ENCODE data around the gene SLX4IP. TPM values are rescaled to one million over a fixed set of nuclear protein-coding genes. Genes with fewer than 3 reads are reported as not detected.
A peak's percentile ranks its signal among the peaks of the same experiment; 100 is the strongest.

SLX4IP gene
- total RNA-seq, 2 donors from 2014 or later = 7.0 to 8.2 TPM

DNA sequence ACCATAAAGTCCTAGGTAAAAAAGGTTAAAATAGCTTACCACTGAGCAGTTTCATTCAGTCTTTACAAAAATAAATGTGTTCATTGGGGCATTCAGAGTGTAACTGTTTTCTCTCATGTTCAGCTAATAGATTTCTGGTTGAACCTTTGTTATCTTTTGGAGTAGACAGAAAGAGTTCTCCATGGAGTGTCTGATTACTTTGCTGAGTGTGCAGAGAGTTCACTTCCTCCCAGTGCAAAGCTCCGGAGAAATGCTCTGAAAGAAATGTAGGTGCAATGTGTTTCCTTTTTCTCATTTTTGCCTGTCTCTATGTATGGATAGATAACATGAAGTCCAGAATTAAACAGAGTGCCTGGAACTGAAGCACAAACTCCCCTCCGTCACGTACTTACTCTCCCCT, 186.0 kb downstream of the SLX4IP start:
- WGBS = 89% methylated on average over 3 of the region's 3 CpGs
- no peak for DNase-seq (ENCODE audit: low spot score)
- H3K4me3 ChIP-seq = no peak overlapping the region
- no peaks in the 10 kb centered on the region for H3K27me3 ChIP-seq (replicated peaks; ENCODE audit: insufficient read depth)
- TF ChIP-seq POLR2AphosphoS5 (IDR thresholded peaks at IDR 0.05) (no peak), POLR2A (IDR thresholded peaks at IDR 0.05) (no peak)
- TF ChIP-seq, protein P1, sequence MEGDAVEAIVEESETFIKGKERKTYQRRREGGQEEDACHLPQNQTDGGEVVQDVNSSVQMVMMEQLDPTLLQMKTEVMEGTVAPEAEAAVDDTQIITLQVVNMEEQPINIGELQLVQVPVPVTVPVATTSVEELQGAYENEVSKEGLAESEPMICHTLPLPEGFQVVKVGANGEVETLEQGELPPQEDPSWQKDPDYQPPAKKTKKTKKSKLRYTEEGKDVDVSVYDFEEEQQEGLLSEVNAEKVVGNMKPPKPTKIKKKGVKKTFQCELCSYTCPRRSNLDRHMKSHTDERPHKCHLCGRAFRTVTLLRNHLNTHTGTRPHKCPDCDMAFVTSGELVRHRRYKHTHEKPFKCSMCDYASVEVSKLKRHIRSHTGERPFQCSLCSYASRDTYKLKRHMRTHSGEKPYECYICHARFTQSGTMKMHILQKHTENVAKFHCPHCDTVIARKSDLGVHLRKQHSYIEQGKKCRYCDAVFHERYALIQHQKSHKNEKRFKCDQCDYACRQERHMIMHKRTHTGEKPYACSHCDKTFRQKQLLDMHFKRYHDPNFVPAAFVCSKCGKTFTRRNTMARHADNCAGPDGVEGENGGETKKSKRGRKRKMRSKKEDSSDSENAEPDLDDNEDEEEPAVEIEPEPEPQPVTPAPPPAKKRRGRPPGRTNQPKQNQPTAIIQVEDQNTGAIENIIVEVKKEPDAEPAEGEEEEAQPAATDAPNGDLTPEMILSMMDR (IDR thresholded peaks at IDR 0.05) = no peak
- no peaks in the 10 kb centered on the region for H3K9me3 ChIP-seq
- intact Hi-C loops (cut with DNase I) = no loop called here
- no peak overlapping the region for H3K27ac ChIP-seq
- no peaks in the 10 kb centered on the region for H3K4me1 ChIP-seq (replicated peaks)
- no peaks in the 10 kb centered on the region for H3K36me3 ChIP-seq

DNA sequence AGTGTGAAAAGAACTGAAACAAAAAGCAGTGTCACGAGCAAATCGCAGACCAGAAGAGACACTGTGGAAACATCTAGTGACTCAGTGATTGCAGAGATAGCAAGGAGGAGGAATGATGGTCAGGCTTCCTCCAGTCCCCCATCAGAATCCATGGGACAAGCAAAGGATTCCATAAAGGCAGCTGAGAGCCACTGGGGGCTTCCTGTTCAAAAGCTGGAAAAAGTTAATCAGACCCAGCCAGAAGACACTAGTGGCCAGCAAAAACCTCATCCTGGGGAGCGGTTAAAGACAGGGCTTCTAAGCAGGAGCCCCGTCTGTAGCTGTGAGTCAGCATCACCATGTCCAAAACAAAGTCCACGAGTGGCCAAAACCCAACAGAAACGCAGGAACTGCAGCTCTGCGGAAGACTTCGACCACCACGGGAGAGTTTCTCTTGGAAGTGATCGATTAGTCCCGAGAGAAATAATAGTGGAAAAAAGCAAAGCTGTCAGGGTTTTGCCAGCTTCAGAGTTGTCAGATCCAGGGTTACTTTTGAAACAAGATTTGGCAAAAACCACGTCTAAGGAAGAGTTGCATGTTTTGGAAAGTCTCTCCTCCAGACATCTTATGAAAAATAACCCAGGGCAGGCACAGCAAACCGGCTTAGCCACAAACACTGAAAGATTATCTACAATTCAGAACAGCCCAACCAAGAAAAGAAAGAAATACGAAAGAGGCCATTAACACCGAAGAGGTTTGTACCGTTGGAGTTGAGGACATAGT, 187.7 kb downstream of the SLX4IP start:
- H3K4me3 ChIP-seq = no peak overlapping the region
- TF ChIP-seq POLR2A (IDR thresholded peaks at IDR 0.05) (no peak), POLR2AphosphoS5 (IDR thresholded peaks at IDR 0.05) (no peak)
- TF ChIP-seq, protein P1 (IDR thresholded peaks at IDR 0.05) = no peak
- DNase-seq (ENCODE audit: low spot score) = no peak
- H3K27me3 ChIP-seq (replicated peaks; ENCODE audit: insufficient read depth) = no peaks in the 10 kb centered on the region
- no peaks in the 10 kb centered on the region for H3K9me3 ChIP-seq
- H3K36me3 ChIP-seq = no peaks in the 10 kb centered on the region
- intact Hi-C loops (cut with DNase I) = no loop called here
- WGBS = 57% methylated on average over 16 of the region's 16 CpGs
- peak overlapping the region; percentile 23 to 28 for H3K27ac ChIP-seq
- no peaks in the 10 kb centered on the region for H3K4me1 ChIP-seq (replicated peaks)

DNA sequence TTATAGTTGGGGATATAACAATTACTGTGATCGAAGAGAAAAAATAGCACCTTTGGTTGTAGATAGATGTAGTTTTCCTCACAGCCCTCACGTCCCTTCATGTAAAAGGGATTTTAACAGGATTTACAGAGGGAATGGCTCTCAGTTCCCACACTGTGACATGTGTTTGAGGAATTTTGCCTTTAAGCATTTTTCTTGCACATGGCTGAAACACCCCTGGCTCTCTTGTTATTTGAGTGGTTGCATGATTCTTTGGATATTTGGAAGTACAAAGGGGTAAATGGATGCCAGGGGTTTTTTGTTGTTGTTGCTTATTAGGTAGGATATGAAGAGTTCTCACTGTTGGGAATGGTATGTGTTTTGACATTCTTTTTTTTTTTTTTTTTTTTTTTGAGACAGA, 190.5 kb downstream of the SLX4IP start:
- no peak for DNase-seq (ENCODE audit: low spot score)
- WGBS = 90% methylated on average over 2 of the region's 2 CpGs
- Histone ChIP-seq H3K4me1 (replicated peaks) (no peaks in the 10 kb centered on the region), H3K4me3 (no peak overlapping the region), H3K36me3 (no peaks in the 10 kb centered on the region), H3K9me3 (no peaks in the 10 kb centered on the region), H3K27ac (no peak overlapping the region), H3K27me3 (replicated peaks; ENCODE audit: insufficient read depth) (no peaks in the 10 kb centered on the region)
- no peak for TF ChIP-seq POLR2AphosphoS5 (IDR thresholded peaks at IDR 0.05)
- no peak for TF ChIP-seq POLR2A (IDR thresholded peaks at IDR 0.05)
- TF ChIP-seq, protein P1 (IDR thresholded peaks at IDR 0.05) = no peak
- intact Hi-C loops (cut with DNase I) = no loop called here

DNA sequence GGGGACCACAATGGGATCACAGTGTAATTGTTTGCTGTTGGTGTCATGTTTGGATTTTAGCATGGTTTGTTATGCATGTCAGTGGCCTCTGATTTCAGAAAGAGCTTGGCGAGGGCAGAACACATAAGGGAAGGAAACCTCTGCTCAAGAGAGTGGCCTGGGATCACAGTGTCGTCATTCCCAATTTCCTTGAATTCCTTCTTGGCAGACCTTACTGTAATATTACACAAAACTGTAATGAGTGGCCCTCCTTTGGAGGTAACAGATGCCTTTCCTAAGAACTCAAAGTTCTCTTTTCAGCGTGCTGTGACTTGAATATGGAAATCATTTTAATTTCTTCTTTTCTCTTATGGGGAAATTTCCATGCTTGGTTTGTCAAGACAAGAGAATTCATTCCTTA, 191.8 kb downstream of the SLX4IP start:
- H3K27me3 ChIP-seq (replicated peaks; ENCODE audit: insufficient read depth) = no peaks in the 10 kb centered on the region
- no peak overlapping the region for H3K27ac ChIP-seq
- WGBS = 64% methylated on average over 3 of the region's 3 CpGs
- no peak overlapping the region for H3K4me3 ChIP-seq
- TF ChIP-seq, protein P1 (IDR thresholded peaks at IDR 0.05) = no peak
- TF ChIP-seq POLR2AphosphoS5 (IDR thresholded peaks at IDR 0.05) (no peak), POLR2A (IDR thresholded peaks at IDR 0.05) (no peak)
- H3K4me1 ChIP-seq (replicated peaks) = no peaks in the 10 kb centered on the region
- H3K9me3 ChIP-seq = no peaks in the 10 kb centered on the region
- intact Hi-C loops (cut with DNase I) = no loop called here
- DNase-seq (ENCODE audit: low spot score) = no peak
- no peaks in the 10 kb centered on the region for H3K36me3 ChIP-seq

All from prostate gland (tissue), 2 donors.